Adrenal gland (tissue), 12 donors: ENCODE results near the gene TNRC18. TPM values are rescaled to one million over a fixed set of nuclear protein-coding genes. Genes with fewer than 3 reads are reported as not detected.
A peak's percentile ranks its signal among the peaks of the same experiment; 100 is the strongest.

Experiments
- DNase-seq, 7 donors: peaks; one replicate each; pipeline ENCODE4 v3.0.0-alpha.2; 2019 to 2020
- H3K27ac ChIP-seq, 5 donors: fragments of 200-600 bp; sonication (generic) in 4 of 5; 1 replicate in 3 of 5; 2 replicates in 2 of 5; pipeline versions ENCODE4 v1.5.1 to v1.8.0; 2016 to 2020; ENCODE audit warnings: mild to moderate bottlenecking in 1 of 5
- H3K27me3 ChIP-seq: fragments of 200-600 bp; 2 replicates; pipeline ENCODE4 v1.8.0; 2021
- H3K36me3 ChIP-seq, 2 donors: fragments of 200-600 bp; replicated peaks in 1 of 2; 1 replicate in 1 of 2; 2 replicates in 1 of 2; pipeline versions ENCODE4 v1.5.1 to v1.8.0; 2018 to 2022
- H3K4me1 ChIP-seq, 2 donors: fragments of 200-600 bp; replicated peaks in 1 of 2; 1 replicate in 1 of 2; 2 replicates in 1 of 2; pipeline versions ENCODE4 v1.5.1 to v1.8.0; 2018 to 2021
- H3K4me3 ChIP-seq, 4 donors: fragments of 200-600 bp; sonication (generic) in 3 of 4; one replicate each; pipeline ENCODE4 v1.5.1; 2016 to 2018
- H3K9me3 ChIP-seq, 3 donors: fragments of 200-600 bp; sonication (generic) in 1 of 3; replicated peaks in 1 of 3; 1 replicate in 2 of 3; 2 replicates in 1 of 3; pipeline versions ENCODE4 v1.5.1 to v1.8.0; 2016 to 2021
- CTCF ChIP-seq, 6 experiments: fragments of 450-650 bp in 4 of 6; fragments of 200-600 bp in 2 of 6; sonication (generic) in 1 of 6; IDR thresholded peaks; 1 replicate in 5 of 6; 2 replicates in 1 of 6; pipeline versions ENCODE4 v1.5.1 to v1.8.0; 2016 to 2021; ENCODE audit warnings: antibody characterized with exemption in 6 of 6, mild to moderate bottlenecking in 2 of 6, moderate library complexity in 1 of 6
- POLR2A ChIP-seq, 2 donors: fragments of 450-650 bp; IDR thresholded peaks; one replicate each; pipeline ENCODE4 v1.6.1; 2017; ENCODE audit warnings: antibody characterized with exemption in 2 of 2, mild to moderate bottlenecking in 2 of 2, moderate library complexity in 1 of 2
- WGBS, 4 donors: extraction: QIAGEN DNeasy Blood & Tissue Kit in 2 of 4; methylation state at CpG; one replicate each; pipeline versions ENCODE4 v1.1.5 to v1.1.7; 2013 to 2017; 5-methylcytosine and 5-hydroxymethylcytosine counted together
- intact Hi-C, 2 donors: fragments of 100-400 bp; cut with DNase I; formaldehyde crosslinking; loops; one replicate each; pipeline versions ENCODE4 v1.14.1 to v1.15.0; 2022 to 2023
- polyA plus RNA-seq, 3 donors: library from polyadenylated mRNA; stranded (reverse); fragments of 200-250 nt in 2 of 3; fragments of 350-450 nt in 1 of 3; fragmentation: Illumina TruSeq in 1 of 3; extraction: RNeasy Lipid Tissue Mini Kit (QIAGEN cat#74804) in 1 of 3; gene quantifications; one replicate each; pipeline ENCODE4 v1.2.3, GENCODE V29; 2013 to 2014
- total RNA-seq, 9 donors: library from RNA; depleted of rRNA in 4 of 9; stranded (reverse); fragments of >200 nt in 4 of 9; fragments of 120-200 nt in 1 of 9; fragmentation: NEBNext Ultra II Directional in 1 of 9; extraction: Animal tissue kit (Norgen Biotek cat#: 25700) in 1 of 9; gene quantifications; one replicate each; pipeline versions ENCODE4 v1.1.0 to v1.2.4, GENCODE V29; 2013 to 2023
- donor health status: healthy with polysubstance abuse.
- donor health status: Bipolar disorder and iron deficiency.
- donor health status: DM: yes; HTN: yes; CAD: no.
- donor health status: DM: no; HTN: no; CAD: no.
- donor health status: DM: no; HTN: no; CAD: no.
- donor health status: DM: yes; HTN: yes; CAD: no.

TNRC18 gene
- total and polyA plus RNA-seq, 12 donors = 8.9 to 120 (median 55.4) TPM

- TF ChIP-seq POLR2A (IDR thresholded peaks at IDR 0.05) (no peak), CTCF (IDR thresholded peaks at IDR 0.05) (no peak)
- 89 to 96% (median 91%) methylated on average over 22 to 23 of the region's 23 CpGs for WGBS, 4 donors
- Histone ChIP-seq H3K27ac (no peak overlapping the region), H3K4me3 (no peak overlapping the region), H3K9me3 (no peaks in the 10 kb centered on the region), H3K36me3 (peaks cover 0 to 43% of the 10 kb centered on the region in 2 donors), H3K4me1 (peaks cover 0 to 20% of the 10 kb centered on the region in 2 donors), H3K27me3 (no peaks in the 10 kb centered on the region)
- no peak for DNase-seq
- intact Hi-C loops = no loop called here
Measured at GRCh38 chr7:5350600-5351385, 72.8 kb downstream of the TNRC18 start.

GRCh38 chr7:5350174-5350463, 73.5 kb downstream of the TNRC18 start:
- H3K27me3 ChIP-seq = no peaks in the 10 kb centered on the region
- 87 to 95% (median 89%) methylated on average over 13 to 15 of the region's 15 CpGs for WGBS, 4 donors
- no peaks in the 10 kb centered on the region for H3K9me3 ChIP-seq
- no peak overlapping the region for H3K27ac ChIP-seq
- H3K36me3 ChIP-seq = peaks cover 0 to 44% of the 10 kb centered on the region in 2 donors
- DNase-seq = no peak
- no peak overlapping the region for H3K4me3 ChIP-seq
- intact Hi-C loops = no loop called here
- peaks cover 0 to 15% of the 10 kb centered on the region in 2 donors for H3K4me1 ChIP-seq
- no peak for TF ChIP-seq POLR2A (IDR thresholded peaks at IDR 0.05)
- TF ChIP-seq CTCF (IDR thresholded peaks at IDR 0.05) = no peak

DNA sequence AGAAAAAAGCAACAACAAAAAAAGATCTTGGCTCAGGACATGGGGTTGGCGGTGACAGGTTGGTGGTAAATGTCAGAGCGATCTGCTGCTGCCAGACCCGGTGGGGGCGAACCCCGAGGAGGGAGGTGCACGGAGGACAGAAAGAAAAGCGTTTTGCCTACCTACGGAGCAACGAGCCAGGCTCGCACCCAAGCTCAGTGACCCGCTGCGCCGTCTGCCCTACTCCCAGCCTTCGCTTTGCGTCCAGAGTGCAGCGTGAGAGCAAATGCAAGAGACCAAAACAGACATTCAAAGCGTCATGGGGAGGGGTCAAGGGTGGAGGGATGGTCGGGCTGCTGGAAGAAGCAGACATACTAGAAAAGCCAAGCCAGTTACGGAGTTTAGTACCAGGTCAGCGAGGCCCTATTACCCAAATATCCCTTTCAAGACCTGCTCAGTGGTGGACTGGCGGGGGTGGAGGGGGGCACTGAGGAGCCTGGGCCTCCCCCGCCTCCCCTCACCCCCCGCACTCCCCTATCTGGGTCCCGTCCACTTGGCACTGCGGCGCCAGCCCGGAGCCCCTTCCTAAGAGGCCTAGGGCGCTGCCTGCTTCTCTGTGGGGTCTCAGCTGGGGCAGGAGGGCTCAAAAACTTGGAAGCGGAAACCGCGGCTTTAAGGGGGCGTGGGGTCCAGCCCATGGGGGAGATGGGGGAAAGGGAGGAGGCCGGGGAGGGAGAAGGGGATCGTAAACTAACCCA, 74.0 kb downstream of the TNRC18 start:
- Histone ChIP-seq H3K4me1 (peaks cover 0 to 10% of the 10 kb centered on the region in 2 donors), H3K9me3 (no peaks in the 10 kb centered on the region), H3K36me3 (peaks cover 0 to 49% of the 10 kb centered on the region in 2 donors), H3K27me3 (no peaks in the 10 kb centered on the region), H3K27ac (no peak overlapping the region), H3K4me3 (no peak overlapping the region)
- TF ChIP-seq CTCF (IDR thresholded peaks at IDR 0.05) = no peak
- TF ChIP-seq POLR2A (IDR thresholded peaks at IDR 0.05) = no peak
- DNase-seq = no peak
- WGBS, 4 donors = 68 to 82% (median 77%) methylated on average over 21 to 34 of the region's 34 CpGs
- intact Hi-C loops = no loop called here

DNA sequence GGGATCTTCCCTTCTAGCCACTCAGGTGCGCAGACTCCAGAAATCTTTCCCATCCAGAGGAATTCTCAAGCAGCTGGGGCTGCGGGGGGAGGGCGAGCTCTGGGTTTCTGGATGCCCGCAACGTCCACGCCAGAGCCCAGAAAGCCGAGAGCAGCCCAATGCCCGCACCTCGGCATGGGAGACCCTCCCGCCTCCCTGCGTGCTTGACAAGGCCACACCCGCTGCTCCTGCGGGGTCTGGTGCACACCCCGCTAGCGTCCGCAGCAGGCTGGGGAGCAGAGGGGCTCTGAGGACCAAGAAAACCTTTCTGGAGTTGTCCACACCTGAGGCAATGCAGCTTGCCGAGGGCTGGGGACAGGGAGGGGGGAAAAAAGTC, 74.6 kb downstream of the TNRC18 start:
- H3K4me3 ChIP-seq = no peak overlapping the region
- TF ChIP-seq POLR2A (IDR thresholded peaks at IDR 0.05) = no peak
- DNase-seq = no peak
- 84 to 97% (median 88%) methylated on average over 7 to 17 of the region's 17 CpGs for WGBS, 4 donors
- H3K9me3 ChIP-seq = peaks cover 0 to 5% (median 0%) of the 10 kb centered on the region in 3 donors
- peak overlapping the region in 1 of 5 donors; percentile 5 for H3K27ac ChIP-seq
- H3K27me3 ChIP-seq = no peaks in the 10 kb centered on the region
- H3K4me1 ChIP-seq = peaks cover 0 to 4% of the 10 kb centered on the region in 2 donors
- peaks cover 0 to 55% of the 10 kb centered on the region in 2 donors for H3K36me3 ChIP-seq
- intact Hi-C loops = no loop called here
